Gastrocnemius medialis (tissue), 4 donors: ENCODE measurements around the gene BDKRB2.

Experiments
- POLR2A ChIP-seq, 2 donors: fragments of 450-650 bp; IDR thresholded peaks; one replicate each; pipeline ENCODE4 v1.6.1; 2017; ENCODE audit warnings: antibody characterized with exemption in 2 of 2, mild to moderate bottlenecking in 2 of 2, moderate library complexity in 2 of 2
- TF ChIP-seq, protein P1 (sequence below), 5 experiments: fragments of 450-650 bp in 3 of 5; fragments of 200-600 bp in 2 of 5; sonication (generic) in 2 of 5; IDR thresholded peaks in 4 of 5; conservative IDR thresholded peaks in 1 of 5; 1 replicate in 4 of 5; 2 replicates in 1 of 5; pipeline ENCODE4 v1.5.1; 2016 to 2019; ENCODE audit warnings: antibody characterized with exemption in 5 of 5, mild to moderate bottlenecking in 3 of 5, moderate library complexity in 3 of 5

DNA sequence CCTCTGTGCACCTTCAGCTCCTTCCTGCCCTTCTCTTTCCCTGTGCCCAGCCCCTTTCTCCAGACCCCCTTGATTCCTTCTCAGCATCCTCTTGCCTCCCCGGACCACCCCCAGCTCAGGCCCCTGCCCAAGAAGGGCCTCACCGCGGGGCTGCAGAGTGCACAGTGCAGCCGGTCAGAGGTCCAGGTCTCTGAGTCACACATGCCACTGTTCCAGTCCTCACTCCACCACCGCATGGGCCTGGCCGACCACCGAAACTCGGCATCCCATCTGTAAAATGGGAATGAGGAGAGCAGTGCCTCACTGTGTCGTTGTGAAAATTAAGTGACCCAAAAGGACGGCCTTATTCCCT lies 64.7 kb downstream of the BDKRB2 start:
- TF ChIP-seq, protein P1, sequence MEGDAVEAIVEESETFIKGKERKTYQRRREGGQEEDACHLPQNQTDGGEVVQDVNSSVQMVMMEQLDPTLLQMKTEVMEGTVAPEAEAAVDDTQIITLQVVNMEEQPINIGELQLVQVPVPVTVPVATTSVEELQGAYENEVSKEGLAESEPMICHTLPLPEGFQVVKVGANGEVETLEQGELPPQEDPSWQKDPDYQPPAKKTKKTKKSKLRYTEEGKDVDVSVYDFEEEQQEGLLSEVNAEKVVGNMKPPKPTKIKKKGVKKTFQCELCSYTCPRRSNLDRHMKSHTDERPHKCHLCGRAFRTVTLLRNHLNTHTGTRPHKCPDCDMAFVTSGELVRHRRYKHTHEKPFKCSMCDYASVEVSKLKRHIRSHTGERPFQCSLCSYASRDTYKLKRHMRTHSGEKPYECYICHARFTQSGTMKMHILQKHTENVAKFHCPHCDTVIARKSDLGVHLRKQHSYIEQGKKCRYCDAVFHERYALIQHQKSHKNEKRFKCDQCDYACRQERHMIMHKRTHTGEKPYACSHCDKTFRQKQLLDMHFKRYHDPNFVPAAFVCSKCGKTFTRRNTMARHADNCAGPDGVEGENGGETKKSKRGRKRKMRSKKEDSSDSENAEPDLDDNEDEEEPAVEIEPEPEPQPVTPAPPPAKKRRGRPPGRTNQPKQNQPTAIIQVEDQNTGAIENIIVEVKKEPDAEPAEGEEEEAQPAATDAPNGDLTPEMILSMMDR (IDR thresholded peaks at IDR 0.05 in 4 of 5, conservative IDR thresholded peaks at IDR 0.05 in 1 of 5) = no peak
- no peak for TF ChIP-seq POLR2A (IDR thresholded peaks at IDR 0.05)
